CD4-positive, alpha-beta T cell (primary cell): ENCODE data around the gene ZNF365. TPM values are rescaled to one million over a fixed set of nuclear protein-coding genes. Genes with fewer than 3 reads are reported as not detected.

Source experiments
- ATAC-seq: fragments of 200-7000 bp; cut with Tn5 transposase; one replicate; pipeline ENCODE4 v1.10.0; 2022; ENCODE audit warnings: mild to moderate bottlenecking; ENCODE audit not compliant: poor library complexity
- CTCF ChIA-PET: fragments of 350-600 bp; sonication (Branson Sonifier 250); formaldehyde crosslinking; loops from one replicate; lab custom pipeline; 2021; ENCODE audit warnings: antibody characterized with exemption, inconsistent platforms; lab: Charles Lee
- POLR2A ChIA-PET: fragments of 350-600 bp; sonication (Branson Sonifier 250); formaldehyde crosslinking; loops from one replicate; lab custom pipeline; 2021; ENCODE audit warnings: antibody characterized with exemption, inconsistent platforms; lab: Charles Lee
- DNase-seq, 14 experiments: peaks; one replicate each; pipeline ENCODE4 v3.0.0-alpha.2; 2013 to 2020; ENCODE audit warnings: mixed read lengths in 2 of 14
- H3K27ac ChIP-seq, 2 donors: one replicate each; pipeline versions ENCODE4 v1.5.1 to v1.7.0; 2013; ENCODE audit warnings: low read length in 2 of 2, low read depth in 1 of 2, mild to moderate bottlenecking in 1 of 2
- H3K27me3 ChIP-seq, 2 experiments: 1 replicate in 1 of 2; 2 replicates in 1 of 2; pipeline versions ENCODE4 v1.6.1 to v1.7.0; 2013; ENCODE audit warnings: low read length in 2 of 2, control low read depth in 1 of 2, mild to moderate bottlenecking in 1 of 2, moderate library complexity in 1 of 2; ENCODE audit not compliant: insufficient read depth in 2 of 2, control insufficient read depth in 1 of 2
- H3K36me3 ChIP-seq: one replicate; pipeline ENCODE4 v1.6.1; 2013; ENCODE audit warnings: low read length, control low read depth; ENCODE audit not compliant: insufficient read depth
- H3K4me1 ChIP-seq: one replicate; pipeline ENCODE4 v1.6.1; 2013; ENCODE audit warnings: low read length, control low read depth; ENCODE audit not compliant: insufficient read depth
- H3K4me3 ChIP-seq: one replicate; pipeline ENCODE4 v1.5.1; 2013; ENCODE audit warnings: mild to moderate bottlenecking, low read length, moderate library complexity
- H3K9me3 ChIP-seq, 2 experiments: 1 replicate in 1 of 2; 2 replicates in 1 of 2; pipeline versions ENCODE4 v1.6.1 to v1.7.0; 2013; ENCODE audit warnings: low read length in 2 of 2, mild to moderate bottlenecking in 2 of 2, control low read depth in 1 of 2, moderate library complexity in 1 of 2; ENCODE audit not compliant: control insufficient read depth in 1 of 2, insufficient read depth in 1 of 2
- H3K27ac Mint-ChIP-seq: one replicate; pipeline ENCODE4 v1.8.0; 2020; ENCODE audit warnings: mixed read lengths
- H3K27me3 Mint-ChIP-seq: one replicate; pipeline ENCODE4 v1.8.0; 2021; ENCODE audit warnings: mixed read lengths
- H3K36me3 Mint-ChIP-seq: one replicate; pipeline ENCODE4 v1.8.0; 2021; ENCODE audit warnings: low read depth, mixed read lengths
- H3K4me1 Mint-ChIP-seq: one replicate; pipeline ENCODE4 v1.8.0; 2021; ENCODE audit warnings: low read depth, mixed read lengths
- H3K4me3 Mint-ChIP-seq: one replicate; pipeline ENCODE4 v1.8.0; 2020; ENCODE audit warnings: mild to moderate bottlenecking, mixed read lengths
- H3K9me3 Mint-ChIP-seq: one replicate; pipeline ENCODE4 v1.8.0; 2020; ENCODE audit warnings: mixed read lengths
- CTCF ChIP-seq: fragments of 200-600 bp; IDR thresholded peaks from one replicate; pipeline ENCODE4 v1.8.0; 2022; ENCODE audit warnings: antibody characterized with exemption, mild to moderate bottlenecking
- intact Hi-C, 2 experiments: fragments of 100-400 bp; cut with DNase I in 1 of 2; cut with micrococcal nuclease in 1 of 2; formaldehyde crosslinking; loops; one replicate each; pipeline versions ENCODE4 v1.15.1 to v1.9.0; 2023 to 2025; cut with DNase I, micrococcal nuclease
- total RNA-seq, 174 experiments: library from RNA in 2 of 174; stranded (reverse) in 2 of 174; gene quantifications; one replicate each; pipeline ENCODE4 v1.2.3 and lab custom pipeline; 2021 to 2026

ZNF365 gene
- total RNA-seq, 2 experiments from 2014 or later, result 1.8 to 2.0 TPM

- intact Hi-C loops, result loop anchor here in 1 of 2 experiments (10.0 kb wide), 1 partner anchor 354 kb away; no protein-coding TSS in a partner anchor
- ATAC-seq, result no peak
- no peak for TF ChIP-seq CTCF
- ChIA-PET POLR2A (interaction anchor here (0.6 kb wide), 1 partner anchor 87 kb away, joined by 3 read pairs; no protein-coding TSS in a partner anchor), CTCF (no interaction called here)
- no peaks in the 10 kb centered on the region for H3K27me3 ChIP-seq
- Mint-ChIP-seq H3K4me3 (no peak overlapping the region), H3K27ac (no peak overlapping the region), H3K27me3 (no peaks in the 10 kb centered on the region), H3K9me3 (no peaks in the 10 kb centered on the region), H3K4me1 (peaks cover 14% of the 10 kb centered on the region), H3K36me3 (no peaks in the 10 kb centered on the region)
- H3K4me1 ChIP-seq, result peaks cover 7% of the 10 kb centered on the region
- H3K36me3 ChIP-seq, result no peaks in the 10 kb centered on the region
- no peak overlapping the region for H3K4me3 ChIP-seq
- DNase-seq, result no peak
- H3K9me3 ChIP-seq, result no peaks in the 10 kb centered on the region
- H3K27ac ChIP-seq, result no peak overlapping the region
Measured at GRCh38 chr10:62388328-62388727, 14.2 kb downstream of the ZNF365 start.

DNA sequence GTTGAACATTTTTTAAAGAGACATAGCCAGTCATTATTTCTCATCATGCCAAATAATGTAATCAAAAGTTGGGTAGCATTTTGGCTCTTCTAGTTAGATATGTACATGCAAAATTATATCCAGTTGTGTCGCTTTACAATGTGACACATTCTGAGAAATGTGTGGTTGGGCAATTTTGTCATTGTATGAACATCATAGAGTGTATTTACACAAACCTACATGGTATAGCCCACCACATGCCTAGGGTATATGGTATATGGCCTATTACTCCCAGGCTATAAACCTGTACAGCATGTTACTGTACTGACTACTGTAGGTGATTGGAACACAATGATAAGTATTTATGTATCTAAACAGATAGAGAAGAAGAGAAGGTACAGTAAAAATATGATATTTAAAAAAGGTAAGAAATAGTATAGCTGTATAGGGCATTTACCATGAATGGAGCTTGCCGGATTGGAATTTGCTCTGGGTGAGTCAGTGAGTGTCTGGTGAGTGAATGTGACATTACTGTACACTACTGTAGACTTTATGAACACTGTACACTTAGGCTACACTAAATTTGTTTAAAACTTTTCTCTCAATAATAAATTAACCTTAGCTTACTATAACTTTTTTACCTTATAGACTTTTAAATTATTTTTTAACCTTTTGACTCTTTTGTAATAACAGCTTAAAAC lies 16.5 kb downstream of the ZNF365 start:
- H3K27me3 Mint-ChIP-seq, result peaks cover 6% of the 10 kb centered on the region
- no peak overlapping the region for H3K4me3 ChIP-seq

DNA sequence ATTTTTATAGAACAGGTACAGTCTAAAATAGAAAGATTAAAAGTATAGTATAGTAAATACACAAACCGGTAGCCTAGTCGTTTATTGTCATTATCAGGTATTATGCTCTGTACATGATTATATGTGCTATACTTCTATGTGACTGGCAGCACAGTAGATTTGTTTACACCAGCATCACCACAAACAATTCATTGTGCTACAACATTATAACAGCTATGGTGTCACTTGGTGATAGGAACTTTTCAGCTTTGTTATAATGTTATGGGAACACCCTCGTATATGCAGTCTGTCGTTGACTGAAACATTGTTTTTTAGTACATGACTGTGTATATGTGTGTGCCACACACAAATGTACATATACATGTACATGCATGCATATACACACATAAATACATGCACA lies 19.1 kb downstream of the ZNF365 start:
- POLR2A ChIA-PET, result no interaction called here
- H3K9me3 ChIP-seq, result no peaks in the 10 kb centered on the region
- no peaks in the 10 kb centered on the region for H3K4me1 ChIP-seq
- CTCF ChIA-PET, result interaction anchor here (0.6 kb wide), 1 partner anchor 250 kb away, joined by 4 read pairs; no protein-coding TSS in a partner anchor
- peaks cover 6% of the 10 kb centered on the region for H3K27me3 Mint-ChIP-seq
- no peak overlapping the region for H3K27ac ChIP-seq
- ATAC-seq, result no peak
- H3K4me3 ChIP-seq, result no peak overlapping the region
- H3K9me3 Mint-ChIP-seq, result no peaks in the 10 kb centered on the region
- no peak for TF ChIP-seq CTCF
- DNase-seq, result no peak
- H3K36me3 Mint-ChIP-seq, result no peaks in the 10 kb centered on the region
- no peak overlapping the region for H3K27ac Mint-ChIP-seq
- no peaks in the 10 kb centered on the region for H3K36me3 ChIP-seq
- H3K4me1 Mint-ChIP-seq, result no peaks in the 10 kb centered on the region
- H3K4me3 Mint-ChIP-seq, result no peak overlapping the region
- H3K27me3 ChIP-seq, result no peaks in the 10 kb centered on the region
- intact Hi-C loops, result no loop called here

More for the DNA sequence above, 16.5 kb downstream of the ZNF365 start:
- H3K27ac Mint-ChIP-seq, result no peak overlapping the region
- no peaks in the 10 kb centered on the region for H3K9me3 ChIP-seq
- H3K4me1 ChIP-seq, result peaks cover 3% of the 10 kb centered on the region
- POLR2A ChIA-PET, result no interaction called here
- H3K36me3 Mint-ChIP-seq, result no peaks in the 10 kb centered on the region
- CTCF ChIA-PET, result no interaction called here
- no peaks in the 10 kb centered on the region for H3K36me3 ChIP-seq
- H3K4me1 Mint-ChIP-seq, result no peaks in the 10 kb centered on the region
- ATAC-seq (no peak), DNase-seq (no peak)
- H3K27ac ChIP-seq, result no peak overlapping the region
- no peak overlapping the region for H3K4me3 Mint-ChIP-seq
- no peaks in the 10 kb centered on the region for H3K9me3 Mint-ChIP-seq
- intact Hi-C loops, result no loop called here
- no peak for TF ChIP-seq CTCF
- H3K27me3 ChIP-seq, result no peaks in the 10 kb centered on the region
